ENCODE results near the gene TMEM132C.

DNA sequence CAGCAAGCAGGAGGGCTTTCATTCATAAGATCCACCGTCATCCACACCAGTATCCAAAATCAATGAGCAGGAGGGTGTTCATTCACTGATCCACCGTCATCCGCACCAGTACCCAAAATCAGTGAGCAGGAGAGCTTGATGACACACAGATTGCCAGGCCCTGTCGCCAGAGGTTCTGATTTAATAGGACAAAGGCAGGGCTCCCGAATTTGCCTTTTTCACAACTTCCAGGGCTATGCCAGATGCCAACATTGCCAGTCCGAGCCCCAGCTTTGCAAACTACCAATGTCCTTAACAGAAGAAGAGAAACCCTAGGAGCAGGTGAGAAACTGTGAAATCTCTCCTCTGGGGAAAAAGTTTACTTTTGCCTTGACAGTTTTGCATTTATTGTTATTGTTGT is 441.8 kb downstream of the TMEM132C start:
- TF ChIP-seq, protein P1, sequence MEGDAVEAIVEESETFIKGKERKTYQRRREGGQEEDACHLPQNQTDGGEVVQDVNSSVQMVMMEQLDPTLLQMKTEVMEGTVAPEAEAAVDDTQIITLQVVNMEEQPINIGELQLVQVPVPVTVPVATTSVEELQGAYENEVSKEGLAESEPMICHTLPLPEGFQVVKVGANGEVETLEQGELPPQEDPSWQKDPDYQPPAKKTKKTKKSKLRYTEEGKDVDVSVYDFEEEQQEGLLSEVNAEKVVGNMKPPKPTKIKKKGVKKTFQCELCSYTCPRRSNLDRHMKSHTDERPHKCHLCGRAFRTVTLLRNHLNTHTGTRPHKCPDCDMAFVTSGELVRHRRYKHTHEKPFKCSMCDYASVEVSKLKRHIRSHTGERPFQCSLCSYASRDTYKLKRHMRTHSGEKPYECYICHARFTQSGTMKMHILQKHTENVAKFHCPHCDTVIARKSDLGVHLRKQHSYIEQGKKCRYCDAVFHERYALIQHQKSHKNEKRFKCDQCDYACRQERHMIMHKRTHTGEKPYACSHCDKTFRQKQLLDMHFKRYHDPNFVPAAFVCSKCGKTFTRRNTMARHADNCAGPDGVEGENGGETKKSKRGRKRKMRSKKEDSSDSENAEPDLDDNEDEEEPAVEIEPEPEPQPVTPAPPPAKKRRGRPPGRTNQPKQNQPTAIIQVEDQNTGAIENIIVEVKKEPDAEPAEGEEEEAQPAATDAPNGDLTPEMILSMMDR (IDR thresholded peaks at IDR 0.05; ENCODE audit: poor library complexity): no peak
- TF ChIP-seq EZH2 (IDR thresholded peaks at IDR 0.05; ENCODE audit: borderline replicate concordance): no peak
